ENCODE measurements around the gene FHAD1.
A peak's percentile ranks its signal among the peaks of the same experiment; 100 is the strongest.

The FHAD1 gene

DNA sequence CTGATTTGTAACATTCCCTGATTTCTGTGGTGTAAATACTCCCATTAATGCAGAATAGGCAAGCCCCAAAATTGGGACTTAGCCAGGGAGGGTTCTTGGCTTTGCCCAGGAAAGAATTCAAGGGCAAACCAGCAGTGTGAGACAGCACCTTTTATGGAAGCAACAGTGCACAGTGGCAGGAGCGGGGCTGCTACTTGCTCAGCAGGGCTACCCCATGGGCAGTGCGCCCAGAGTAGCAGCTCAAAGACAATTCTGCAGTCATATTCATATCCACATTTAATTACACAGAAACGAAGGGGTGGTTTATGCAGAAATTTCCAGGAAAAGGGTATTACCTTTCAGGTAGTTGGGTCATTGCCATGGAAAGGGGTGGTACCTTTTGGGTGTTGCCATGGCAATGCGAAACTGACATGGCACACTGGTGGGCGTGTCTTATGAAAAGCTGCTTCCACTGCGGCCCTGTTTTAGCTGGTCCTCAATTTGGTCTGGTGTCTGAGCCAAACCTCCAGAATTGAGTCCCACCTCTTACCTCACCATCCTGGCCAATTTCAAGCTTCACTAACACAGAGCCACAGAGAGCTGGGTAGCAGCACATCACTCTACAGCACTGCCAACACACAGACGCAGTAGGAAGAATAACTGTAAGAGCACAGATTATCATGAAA lies 35.9 kb downstream of the FHAD1 start:
- POLR2A ChIA-PET (ENCODE audit: low non-redundant PET) = no interaction called here
- no peak for DNase-seq (ENCODE audit: low spot score)
- TF ChIP-seq, protein P1, sequence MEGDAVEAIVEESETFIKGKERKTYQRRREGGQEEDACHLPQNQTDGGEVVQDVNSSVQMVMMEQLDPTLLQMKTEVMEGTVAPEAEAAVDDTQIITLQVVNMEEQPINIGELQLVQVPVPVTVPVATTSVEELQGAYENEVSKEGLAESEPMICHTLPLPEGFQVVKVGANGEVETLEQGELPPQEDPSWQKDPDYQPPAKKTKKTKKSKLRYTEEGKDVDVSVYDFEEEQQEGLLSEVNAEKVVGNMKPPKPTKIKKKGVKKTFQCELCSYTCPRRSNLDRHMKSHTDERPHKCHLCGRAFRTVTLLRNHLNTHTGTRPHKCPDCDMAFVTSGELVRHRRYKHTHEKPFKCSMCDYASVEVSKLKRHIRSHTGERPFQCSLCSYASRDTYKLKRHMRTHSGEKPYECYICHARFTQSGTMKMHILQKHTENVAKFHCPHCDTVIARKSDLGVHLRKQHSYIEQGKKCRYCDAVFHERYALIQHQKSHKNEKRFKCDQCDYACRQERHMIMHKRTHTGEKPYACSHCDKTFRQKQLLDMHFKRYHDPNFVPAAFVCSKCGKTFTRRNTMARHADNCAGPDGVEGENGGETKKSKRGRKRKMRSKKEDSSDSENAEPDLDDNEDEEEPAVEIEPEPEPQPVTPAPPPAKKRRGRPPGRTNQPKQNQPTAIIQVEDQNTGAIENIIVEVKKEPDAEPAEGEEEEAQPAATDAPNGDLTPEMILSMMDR (conservative IDR thresholded peaks at IDR 0.05; ENCODE audit: low read depth) = no peak
- CTCF ChIA-PET = interaction anchor here (0.5 to 1.0 kb wide), 2 partner anchors 9 to 148 kb away, joined by 3 read pairs; no protein-coding TSS in a partner anchor
- peak overlapping the region; percentile 80 for H3K27ac ChIP-seq

DNA sequence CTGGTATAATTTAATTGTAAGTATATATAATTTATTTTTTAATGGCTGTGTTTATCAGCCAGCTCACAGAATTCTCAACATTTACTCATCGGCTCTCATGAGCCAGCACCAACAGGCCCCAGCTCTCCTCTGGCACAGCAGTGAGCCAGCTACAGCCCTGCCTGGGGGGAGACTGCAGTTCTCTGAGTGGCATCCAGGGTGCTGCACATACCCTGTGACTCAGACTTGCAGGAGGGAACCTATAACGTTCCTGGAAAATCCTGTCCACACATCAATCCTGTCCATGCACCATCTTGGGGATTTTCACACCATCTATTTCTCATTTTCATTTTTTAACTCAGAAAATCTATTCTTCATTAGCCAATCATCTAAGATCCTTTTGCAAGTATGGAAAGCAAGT lies 36.5 kb downstream of the FHAD1 start:
- CTCF ChIA-PET = interaction anchor here (0.5 to 1.0 kb wide), 4 partner anchors 9 to 148 kb away, joined by 3 read pairs; no protein-coding TSS in a partner anchor
- peak overlapping the region; percentile 80 for H3K27ac ChIP-seq
- DNase-seq (ENCODE audit: low spot score) = peak; percentile 90
- TF ChIP-seq, protein P1 (conservative IDR thresholded peaks at IDR 0.05; ENCODE audit: low read depth) = 0 out of 2 replicates have a peak, but pooled peaks have one; percentile 16
- POLR2A ChIA-PET (ENCODE audit: low non-redundant PET) = no interaction called here

DNA sequence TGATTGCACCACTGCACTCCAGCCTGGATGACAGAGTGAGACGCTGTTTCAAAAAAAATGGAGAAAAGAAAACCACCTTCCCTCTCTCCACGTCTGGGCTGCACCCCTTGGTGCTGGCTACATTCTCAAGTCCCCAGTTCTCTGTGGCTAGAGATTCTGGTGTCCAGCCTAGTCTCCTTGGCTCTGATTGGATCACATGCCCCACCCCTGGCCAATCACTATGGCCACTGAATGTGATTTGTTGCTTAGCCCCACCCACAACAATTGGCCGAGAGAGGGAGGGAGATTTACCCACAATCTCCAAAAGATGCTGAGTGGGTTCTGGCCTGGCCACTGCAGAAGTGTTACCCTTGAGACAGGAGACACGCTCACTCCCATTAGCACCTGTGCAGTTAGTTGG lies 39.4 kb downstream of the FHAD1 start:
- no peak for DNase-seq (ENCODE audit: low spot score)
- CTCF ChIA-PET = interaction anchor here (1.1 kb wide), 1 partner anchor 19 kb away, joined by 3 read pairs; no protein-coding TSS in a partner anchor

DNA sequence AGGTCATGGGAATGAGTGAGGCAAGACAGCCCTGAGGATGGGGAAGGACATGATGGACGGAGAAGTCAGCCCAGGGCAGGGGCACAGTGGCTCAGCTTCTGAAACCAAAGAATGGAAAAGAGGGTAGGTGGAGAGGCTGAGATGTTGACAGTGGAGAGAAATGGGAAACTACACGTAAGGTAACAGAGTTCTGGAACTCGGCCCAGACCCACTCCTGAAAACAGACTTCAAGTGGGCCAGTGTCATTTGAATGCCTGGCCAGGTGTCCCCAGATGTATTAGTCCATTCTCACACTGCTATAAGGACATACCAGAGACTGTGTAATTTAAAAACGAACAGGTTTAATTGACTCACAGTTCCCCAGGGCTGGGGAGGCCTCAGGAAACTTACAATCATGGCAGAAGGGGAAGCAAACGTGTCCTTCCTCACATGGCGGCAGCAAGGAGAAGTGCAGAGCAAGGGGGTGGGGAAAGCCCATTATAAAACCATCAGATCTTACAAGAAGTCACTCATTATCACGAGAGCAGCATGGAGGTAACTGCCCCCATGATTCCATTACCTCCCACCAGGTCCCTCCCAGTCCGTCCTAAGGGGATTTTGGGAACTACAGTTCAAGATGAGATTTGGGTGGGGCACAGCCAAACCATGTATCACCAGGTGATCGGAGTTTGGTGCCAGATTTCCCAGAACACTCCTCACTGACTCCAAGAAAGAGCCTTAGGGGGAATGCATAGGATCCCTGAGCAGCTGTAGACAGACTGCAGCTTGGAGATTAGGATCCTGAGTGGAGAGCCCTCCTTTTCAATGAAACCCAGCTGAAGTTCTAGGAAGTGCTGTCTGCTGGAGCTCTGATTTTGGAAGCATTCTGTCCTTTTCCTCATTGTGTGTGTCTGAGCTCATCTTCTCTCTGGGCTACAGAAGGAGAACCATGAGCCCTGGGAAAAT lies 40.3 kb downstream of the FHAD1 start:
- ChIA-PET POLR2A (ENCODE audit: low non-redundant PET) (no interaction called here), CTCF (interaction anchor here (1.1 to 1.2 kb wide), 2 partner anchors 18 kb away, joined by 3 read pairs; no protein-coding TSS in a partner anchor)
- TF ChIP-seq, protein P1 (conservative IDR thresholded peaks at IDR 0.05; ENCODE audit: low read depth) = no peak
- no peak for DNase-seq (ENCODE audit: low spot score)
- H3K27ac ChIP-seq = no peak overlapping the region

More for the DNA sequence above, 39.4 kb downstream of the FHAD1 start:
- TF ChIP-seq, protein P1 (conservative IDR thresholded peaks at IDR 0.05; ENCODE audit: low read depth) = no peak
- H3K27ac ChIP-seq = no peak overlapping the region
- POLR2A ChIA-PET (ENCODE audit: low non-redundant PET) = no interaction called here

DNA sequence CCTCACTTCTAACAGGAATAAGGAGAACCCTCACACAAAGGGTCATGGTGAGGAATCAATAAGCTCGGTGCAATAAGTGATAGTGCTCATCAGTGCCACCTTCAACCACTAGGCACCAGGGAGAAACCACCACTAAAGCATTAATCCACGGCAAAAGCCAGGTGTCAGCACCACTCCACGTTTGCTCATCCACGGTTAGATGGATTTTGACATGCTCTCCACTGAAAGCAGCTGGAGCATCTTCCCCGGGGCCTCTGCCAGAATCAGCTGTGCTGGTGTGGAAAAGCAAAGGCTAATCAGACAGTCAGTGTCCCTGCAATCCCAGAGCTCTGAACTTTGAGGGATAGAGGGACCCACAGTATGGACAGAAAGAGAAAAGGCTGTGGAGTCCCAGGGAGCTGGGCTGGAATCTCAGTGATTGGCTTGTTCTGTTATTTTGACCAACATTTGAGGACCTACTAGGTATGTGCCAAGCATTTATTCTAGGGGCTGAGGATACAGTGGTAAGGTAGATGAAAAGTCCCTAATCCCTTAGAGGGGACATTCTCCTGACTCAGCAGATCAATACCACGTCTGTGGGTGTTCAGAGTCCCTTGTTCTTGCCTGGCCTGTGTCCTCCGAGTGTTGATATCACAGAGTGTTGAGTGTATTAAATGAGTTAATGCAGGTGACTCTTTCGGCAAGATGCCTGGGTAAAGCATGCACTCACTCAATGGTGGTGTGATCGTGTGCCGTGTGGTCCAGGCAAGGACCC lies 41.3 kb downstream of the FHAD1 start:
- CTCF ChIA-PET = interaction anchor here (0.6 to 1.2 kb wide), 2 partner anchors 17 to 121 kb away, joined by 3 to 4 read pairs; no protein-coding TSS in a partner anchor
- TF ChIP-seq, protein P1 (conservative IDR thresholded peaks at IDR 0.05; ENCODE audit: low read depth) = no peak
- POLR2A ChIA-PET (ENCODE audit: low non-redundant PET) = no interaction called here
- no peak overlapping the region for H3K27ac ChIP-seq
- no peak for DNase-seq (ENCODE audit: low spot score)

DNA sequence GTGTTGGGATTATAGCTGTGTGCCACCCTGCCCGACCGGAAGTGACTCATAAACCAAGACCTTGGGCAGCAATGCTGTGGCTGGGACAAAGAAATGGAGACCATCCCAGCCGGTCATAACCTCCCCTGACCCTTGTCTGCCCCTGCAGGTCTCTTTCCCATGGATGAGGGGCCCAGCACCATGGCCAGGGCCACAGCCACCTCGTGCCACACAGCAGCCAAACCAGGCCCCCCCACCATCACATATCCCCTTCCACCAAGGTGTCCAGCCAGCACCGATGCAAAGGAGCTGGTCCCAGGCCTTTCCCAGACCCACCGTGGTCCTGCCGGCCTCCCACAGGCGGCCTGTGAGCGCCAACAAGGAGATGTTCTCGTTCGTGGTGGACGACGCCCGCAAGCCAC lies 42.2 kb downstream of the FHAD1 start:
- ChIA-PET CTCF (no interaction called here), POLR2A (ENCODE audit: low non-redundant PET) (no interaction called here)
- DNase-seq (ENCODE audit: low spot score) = no peak
- TF ChIP-seq, protein P1 (conservative IDR thresholded peaks at IDR 0.05; ENCODE audit: low read depth) = no peak
- no peak overlapping the region for H3K27ac ChIP-seq

Data from RWPE1 (cell line).